Mucosa of rectum (tissue), 2 donors: Measurements from ENCODE around the gene SLC23A1.
A peak's percentile ranks its signal among the peaks of the same experiment; 100 is the strongest.

ENCODE experiments used
- H3K27ac ChIP-seq, 2 donors: one replicate each; pipeline ENCODE4 v1.7.0; 2013; ENCODE audit warnings: inconsistent platforms in 2 of 2, low read depth in 2 of 2, low read length in 2 of 2
- H3K27me3 ChIP-seq, 2 donors: one replicate each; pipeline ENCODE4 v1.7.0; 2013; ENCODE audit warnings: low read length in 2 of 2; ENCODE audit not compliant: control insufficient read depth in 2 of 2, insufficient read depth in 2 of 2
- H3K36me3 ChIP-seq, 2 donors: one replicate each; pipeline ENCODE4 v1.7.0; 2013; ENCODE audit warnings: low read length in 2 of 2; ENCODE audit not compliant: control insufficient read depth in 2 of 2, insufficient read depth in 2 of 2
- H3K4me1 ChIP-seq, 2 donors: one replicate each; pipeline ENCODE4 v1.7.0; 2013; ENCODE audit warnings: low read length in 2 of 2, mild to moderate bottlenecking in 1 of 2; ENCODE audit not compliant: control insufficient read depth in 2 of 2, insufficient read depth in 2 of 2
- H3K4me3 ChIP-seq, 2 donors: one replicate each; pipeline ENCODE4 v1.7.0; 2013; ENCODE audit warnings: low read length in 2 of 2
- H3K9ac ChIP-seq, 2 donors: one replicate each; pipeline ENCODE4 v1.7.0; 2013; ENCODE audit warnings: low read length in 2 of 2, low read depth in 1 of 2, mild to moderate bottlenecking in 1 of 2
- H3K9me3 ChIP-seq, 2 donors: one replicate each; pipeline ENCODE4 v1.7.0; 2013; ENCODE audit warnings: low read length in 2 of 2; ENCODE audit not compliant: control insufficient read depth in 2 of 2
- donor health status: healthy.
- donor health status: Normal muscosa, but diverticular disease.

Gene SLC23A1

DNA sequence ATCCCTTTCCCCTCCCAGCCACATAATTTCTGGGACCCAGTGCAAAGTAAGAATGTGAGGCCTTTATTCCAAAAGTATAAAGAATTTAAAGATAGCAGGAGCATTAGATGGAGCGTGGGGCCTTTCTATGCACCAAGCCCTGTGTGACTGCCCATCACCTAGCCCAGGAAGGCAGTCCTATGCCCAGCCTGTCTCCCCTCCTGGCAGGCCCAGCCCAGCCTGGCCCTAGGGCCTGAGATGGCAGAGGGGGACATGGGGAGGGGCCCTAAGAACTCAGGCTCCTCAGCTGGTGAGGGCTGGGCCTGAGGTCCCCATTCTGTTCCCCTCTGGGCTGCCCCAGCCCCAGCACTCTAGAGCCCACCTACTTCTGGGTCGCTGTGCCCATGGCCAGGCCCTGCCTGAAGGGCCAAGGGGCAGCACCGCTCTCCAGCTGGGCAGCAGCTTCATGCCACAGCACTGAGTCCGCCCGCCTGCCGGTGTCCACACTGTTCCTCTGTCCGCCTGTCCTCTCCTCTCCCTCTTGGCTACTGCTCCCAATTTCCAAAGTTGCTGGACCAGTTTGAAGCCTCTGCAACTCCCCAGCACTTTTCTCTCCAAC, 995 bp upstream of the SLC23A1 start:
- Histone ChIP-seq H3K9me3 (no peaks in the 10 kb centered on the region), H3K4me3 (peak overlapping the region in 1 of 2 donors; percentile 69), H3K36me3 (no peaks in the 10 kb centered on the region), H3K27ac (peak overlapping the region in 1 of 2 donors; percentile 59), H3K27me3 (no peaks in the 10 kb centered on the region), H3K4me1 (peaks cover 41 to 46% of the 10 kb centered on the region in 2 donors), H3K9ac (peak overlapping the region in 1 of 2 donors; percentile 9)

DNA sequence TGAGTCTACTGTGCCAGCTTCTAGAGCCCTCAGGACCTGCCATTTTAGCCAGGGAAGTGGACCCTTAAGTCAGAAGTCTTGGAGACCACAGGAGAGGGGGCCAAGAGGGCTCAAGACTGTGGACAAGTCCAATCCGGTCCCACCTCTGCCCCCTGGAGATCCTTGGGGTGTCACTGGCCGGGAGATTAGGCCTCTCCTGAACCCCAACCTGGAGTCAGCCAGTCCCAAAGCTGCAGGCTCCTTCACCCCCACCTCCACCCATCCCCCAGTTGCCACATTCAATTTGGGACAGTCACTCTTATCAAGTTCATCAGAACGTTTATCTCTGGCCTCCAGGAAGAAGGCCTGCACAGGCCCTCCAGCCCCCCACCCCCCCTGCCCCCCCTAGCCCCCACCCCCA, 290 bp downstream of the SLC23A1 start:
- Histone ChIP-seq H3K4me1 (peaks cover 34 to 37% of the 10 kb centered on the region in 2 donors), H3K4me3 (no peak overlapping the region), H3K27me3 (no peaks in the 10 kb centered on the region), H3K36me3 (peaks cover 0 to under 1% of the 10 kb centered on the region in 2 donors), H3K9ac (no peak overlapping the region), H3K9me3 (no peaks in the 10 kb centered on the region), H3K27ac (peak overlapping the region; percentile 43 to 67)

DNA sequence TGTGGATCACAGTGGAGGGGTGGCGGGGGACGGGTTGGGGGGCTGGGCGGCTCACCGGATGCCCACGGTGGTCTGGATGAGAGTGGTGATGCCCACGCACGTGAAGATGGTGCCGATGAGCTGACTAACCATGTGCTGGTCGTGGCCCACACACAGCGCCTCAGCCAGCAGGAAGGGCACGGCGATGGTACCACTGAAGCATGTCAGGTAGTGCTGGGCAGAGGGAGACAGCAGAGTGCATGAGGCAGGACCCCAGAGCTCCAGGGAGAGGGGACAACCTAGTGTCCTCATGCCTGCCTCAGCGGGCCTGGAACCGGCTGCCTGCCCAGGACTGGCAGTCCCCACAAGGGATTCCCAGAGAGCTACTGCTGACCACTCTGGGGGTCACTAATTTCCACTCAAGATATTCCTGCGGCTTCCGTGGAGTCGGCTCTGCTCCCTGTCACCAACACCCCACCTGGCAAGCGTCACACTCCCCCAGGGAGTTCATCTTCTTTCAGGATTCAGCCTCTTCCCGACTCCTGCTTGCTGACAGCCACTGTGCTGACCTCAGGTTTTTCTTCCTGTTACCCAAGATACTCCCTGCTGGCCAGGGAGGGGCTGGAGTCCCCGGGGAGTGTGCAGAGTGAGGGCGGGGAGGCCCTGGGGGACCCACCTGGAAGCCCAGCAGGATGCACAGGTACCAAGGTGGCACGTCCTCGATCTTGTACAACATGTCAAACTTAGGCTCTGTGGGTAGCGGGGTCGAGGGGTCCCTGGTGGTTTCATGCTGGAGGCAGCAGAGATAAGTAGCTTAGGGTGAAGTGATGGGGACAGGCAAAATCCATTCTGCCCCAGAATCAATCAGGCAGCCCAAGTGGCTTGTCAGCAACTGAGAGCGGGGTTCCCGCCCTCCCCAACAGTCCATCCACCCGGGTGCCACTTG, 998 bp downstream of the SLC23A1 start:
- Histone ChIP-seq H3K9ac (no peak overlapping the region), H3K9me3 (no peaks in the 10 kb centered on the region), H3K27me3 (no peaks in the 10 kb centered on the region), H3K27ac (peak overlapping the region; percentile 43 to 67), H3K4me1 (peaks cover 30 to 33% of the 10 kb centered on the region in 2 donors), H3K4me3 (peak overlapping the region in 1 of 2 donors; percentile 26), H3K36me3 (peaks cover 0 to 3% of the 10 kb centered on the region in 2 donors)

DNA sequence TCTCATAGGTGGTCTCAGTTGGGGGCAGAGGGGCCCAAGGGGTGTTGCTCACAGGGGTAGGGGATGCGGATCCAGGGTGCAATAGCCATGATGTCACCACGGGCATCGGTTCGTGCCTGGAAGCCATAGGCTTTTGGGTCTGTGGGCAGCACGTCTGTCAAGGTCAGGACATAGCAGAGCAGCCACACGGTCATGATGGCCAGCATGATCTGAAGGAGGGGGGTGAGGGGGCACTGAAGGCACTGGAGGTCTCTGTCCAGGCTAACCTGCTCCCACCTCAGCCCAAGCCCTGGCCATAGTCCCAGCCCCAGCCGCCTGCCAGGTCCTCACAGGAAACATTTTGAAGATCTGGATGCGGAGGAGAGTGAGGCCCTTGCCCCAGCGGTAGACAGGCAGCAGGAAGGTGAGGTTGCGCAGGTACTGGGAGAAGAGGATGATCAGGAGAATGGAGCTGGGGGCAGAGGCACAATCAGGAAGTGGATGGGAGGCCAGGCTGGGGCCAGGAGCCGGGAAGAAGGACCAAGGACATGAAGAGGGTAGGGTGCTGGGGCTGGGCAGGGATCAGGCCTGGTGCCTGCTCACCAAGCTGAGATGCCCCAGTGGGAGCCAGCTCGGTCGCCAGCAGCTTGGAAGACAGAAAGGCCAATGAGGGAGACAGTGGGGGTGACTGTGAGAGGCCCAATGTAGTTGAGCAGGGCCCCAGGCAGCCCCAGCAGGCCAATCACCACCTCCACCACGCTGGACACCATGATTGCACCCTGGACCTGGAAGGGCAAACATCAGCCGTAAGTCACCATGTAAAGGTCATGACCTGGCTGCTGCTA, 3.3 kb downstream of the SLC23A1 start:
- Histone ChIP-seq H3K4me1 (peaks cover 27 to 29% of the 10 kb centered on the region in 2 donors), H3K36me3 (peaks cover 2 to 3% of the 10 kb centered on the region in 2 donors), H3K27me3 (no peaks in the 10 kb centered on the region), H3K9ac (no peak overlapping the region), H3K27ac (no peak overlapping the region), H3K4me3 (no peak overlapping the region), H3K9me3 (no peaks in the 10 kb centered on the region)

DNA sequence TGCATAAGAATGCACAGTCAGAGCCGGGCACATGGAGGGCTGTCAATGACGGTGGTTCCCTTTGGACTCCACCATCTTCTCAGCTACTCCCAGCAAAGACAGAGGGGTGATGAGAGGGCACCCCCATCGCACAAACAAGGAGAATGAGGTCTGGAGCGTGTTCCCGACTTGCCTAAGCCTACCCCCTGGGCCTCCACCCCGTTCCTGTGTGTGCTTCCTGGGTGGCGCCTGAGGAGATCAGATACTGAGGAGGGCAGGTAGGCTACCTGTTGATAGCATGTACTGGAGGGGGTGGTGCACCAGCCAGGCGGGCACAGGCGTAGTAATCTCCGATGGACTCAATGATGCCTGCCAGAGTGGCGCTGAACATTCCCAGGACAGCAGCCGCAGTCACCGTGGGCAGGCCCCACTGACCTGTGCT, 4.1 kb downstream of the SLC23A1 start:
- Histone ChIP-seq H3K36me3 (peaks cover 2 to 3% of the 10 kb centered on the region in 2 donors), H3K9ac (no peak overlapping the region), H3K27ac (no peak overlapping the region), H3K4me1 (peaks cover 24 to 28% of the 10 kb centered on the region in 2 donors), H3K9me3 (no peaks in the 10 kb centered on the region), H3K4me3 (no peak overlapping the region), H3K27me3 (no peaks in the 10 kb centered on the region)

DNA sequence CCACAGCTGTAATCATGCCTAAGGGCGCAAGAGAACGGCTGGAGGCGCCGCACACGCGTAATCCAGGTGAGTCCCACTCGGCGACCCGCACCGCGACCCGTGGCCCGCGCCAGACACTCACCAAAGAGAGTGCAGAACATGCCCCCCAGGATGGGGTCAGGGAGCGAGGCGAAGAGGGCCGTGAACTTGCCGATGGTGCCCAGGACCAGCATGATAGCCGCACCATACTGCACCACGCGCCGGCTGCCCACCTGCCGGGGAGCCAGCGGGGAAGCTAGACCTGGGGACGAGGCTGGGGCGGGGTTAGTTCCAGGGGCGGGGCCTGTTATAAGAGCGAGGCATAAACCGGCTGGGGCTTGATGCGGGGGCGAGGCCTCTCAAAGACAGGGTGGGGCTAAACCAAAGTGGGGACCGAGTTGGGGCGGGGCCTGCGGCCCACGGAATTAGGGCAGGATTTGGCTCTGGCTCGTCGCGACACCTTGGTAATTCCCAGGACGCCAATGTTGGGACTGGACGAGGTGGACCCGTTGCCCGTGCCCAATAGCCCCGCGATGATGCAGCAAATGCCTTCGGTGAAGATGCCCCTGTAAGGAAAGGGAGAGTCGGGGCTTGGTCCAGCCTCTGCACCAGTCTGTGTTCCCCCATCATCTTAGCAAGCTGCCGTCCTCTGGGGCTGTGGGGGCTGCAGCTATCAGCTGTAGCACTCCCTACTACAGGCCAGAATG, 4.8 kb downstream of the SLC23A1 start:
- no peak overlapping the region for H3K9ac ChIP-seq
- no peak overlapping the region for H3K27ac ChIP-seq
- no peak overlapping the region for H3K4me3 ChIP-seq

DNA sequence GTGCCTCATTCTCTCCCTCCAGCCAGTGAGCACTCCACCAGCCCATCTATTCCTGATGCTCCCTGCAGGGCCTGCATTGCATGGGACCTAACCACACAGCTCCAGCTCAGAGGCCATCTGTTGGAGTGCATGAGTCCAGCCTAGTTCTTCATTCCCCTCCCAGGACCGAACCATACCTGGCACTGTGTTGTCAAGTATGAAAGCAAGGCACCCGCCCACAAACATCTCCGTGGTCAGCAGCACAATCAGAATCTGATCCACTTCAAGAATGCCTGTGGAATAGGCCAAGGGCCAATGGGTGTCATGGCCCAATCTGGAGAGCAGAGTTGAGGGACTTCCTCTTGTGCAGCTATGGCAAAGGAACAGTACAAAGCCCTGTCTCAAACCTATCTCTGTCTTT, 5.9 kb downstream of the SLC23A1 start:
- Histone ChIP-seq H3K27ac (no peak overlapping the region), H3K27me3 (no peaks in the 10 kb centered on the region), H3K9me3 (no peaks in the 10 kb centered on the region), H3K4me1 (peaks cover 14 to 19% of the 10 kb centered on the region in 2 donors), H3K9ac (no peak overlapping the region), H3K36me3 (peaks cover 2 to 4% of the 10 kb centered on the region in 2 donors), H3K4me3 (no peak overlapping the region)

More for the DNA sequence above, 4.8 kb downstream of the SLC23A1 start:
- no peaks in the 10 kb centered on the region for H3K9me3 ChIP-seq
- H3K27me3 ChIP-seq, result no peaks in the 10 kb centered on the region
- peaks cover 2 to 3% of the 10 kb centered on the region in 2 donors for H3K36me3 ChIP-seq
- peaks cover 21 to 22% of the 10 kb centered on the region in 2 donors for H3K4me1 ChIP-seq

DNA sequence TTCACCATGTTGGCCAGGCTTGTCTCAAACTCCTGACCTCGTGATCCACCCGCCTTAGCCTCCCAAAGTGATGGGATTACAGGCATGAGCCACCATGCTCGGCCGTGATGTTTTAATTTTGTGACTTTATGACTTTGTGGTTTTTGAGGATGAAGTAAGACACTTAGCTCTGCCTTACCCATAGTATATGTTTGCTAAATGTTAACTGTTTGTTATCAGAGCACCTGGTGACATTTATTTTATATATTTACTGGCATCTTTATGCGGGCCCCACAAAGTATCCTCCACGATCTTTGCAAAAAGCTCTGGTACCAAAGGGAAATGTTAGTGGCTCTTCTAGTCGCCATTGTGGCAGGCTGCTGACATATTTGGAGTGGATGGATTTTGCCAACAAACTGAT, 6.7 kb downstream of the SLC23A1 start:
- H3K36me3 ChIP-seq, result peaks cover 5 to 11% of the 10 kb centered on the region in 2 donors
- H3K27me3 ChIP-seq, result no peaks in the 10 kb centered on the region
- H3K4me1 ChIP-seq, result peaks cover 9 to 14% of the 10 kb centered on the region in 2 donors
- H3K9ac ChIP-seq, result no peak overlapping the region
- no peak overlapping the region for H3K4me3 ChIP-seq
- H3K9me3 ChIP-seq, result no peaks in the 10 kb centered on the region
- H3K27ac ChIP-seq, result no peak overlapping the region

DNA sequence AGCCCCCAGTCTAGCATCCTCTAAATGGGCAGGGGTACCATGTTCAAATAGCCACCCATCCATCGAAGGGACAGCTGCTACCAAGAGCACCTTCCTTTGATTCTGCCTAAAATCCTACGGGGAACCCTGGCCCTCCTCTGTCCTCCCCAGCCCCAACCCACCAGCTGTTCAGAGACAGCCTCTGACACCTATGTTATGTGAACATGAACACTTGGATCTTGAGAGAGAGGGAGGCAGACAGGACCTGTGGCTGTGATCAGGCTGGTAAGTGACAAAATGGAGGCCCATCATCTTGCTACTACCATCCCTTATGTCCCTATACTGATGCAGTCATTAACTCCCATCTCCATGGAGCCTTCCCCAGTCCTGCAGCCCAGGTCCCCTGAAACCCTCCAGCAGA, 8.2 kb downstream of the SLC23A1 start:
- Histone ChIP-seq H3K27ac (peak overlapping the region; percentile 78 to 82), H3K36me3 (peaks cover 8 to 13% of the 10 kb centered on the region in 2 donors), H3K9ac (no peak overlapping the region), H3K4me3 (no peak overlapping the region), H3K27me3 (no peaks in the 10 kb centered on the region), H3K9me3 (no peaks in the 10 kb centered on the region), H3K4me1 (peaks cover 9 to 14% of the 10 kb centered on the region in 2 donors)
